ENCODE results near the gene ADAMTS16. TPM values are rescaled to one million over a fixed set of nuclear protein-coding genes. Genes with fewer than 3 reads are reported as not detected.

ADAMTS16 gene
- total and polyA plus RNA-seq, 2 experiments from 2014 or later: 2.8 to 15.4 TPM

- ATAC-seq (no peak), DNase-seq (ENCODE audit: low spot score) (no peak)
- no peak for TF ChIP-seq STAT1 (IDR thresholded peaks at IDR 0.05; ENCODE audit: unreplicated experiment)
- no peak for TF ChIP-seq CTCF (conservative IDR thresholded peaks at IDR 0.05; ENCODE audit: low read depth in 2 of 2)
- TF ChIP-seq ETS1 (IDR thresholded peaks at IDR 0.05): no peak
- no peak overlapping the region for H3K4me3 Mint-ChIP-seq
- H3K4me3 ChIP-seq: no peak overlapping the region
- H3K27ac Mint-ChIP-seq: no peak overlapping the region
- H3K36me3 Mint-ChIP-seq (ENCODE audit: low read depth): no peaks in the 10 kb centered on the region
- H3K9me2 ChIP-seq (ENCODE audit: insufficient read depth): peaks cover 3% of the 10 kb centered on the region; the same call in 1 of the 2 replicates
- H4K20me1 ChIP-seq (replicated peaks; ENCODE audit: insufficient read depth): no peaks in the 10 kb centered on the region
- H3K27ac ChIP-seq (ENCODE audit: low read depth): no peak overlapping the region
- no peaks in the 10 kb centered on the region for H3K79me2 ChIP-seq (replicated peaks; ENCODE audit: insufficient read depth)
- H3K4me2 ChIP-seq: no peak overlapping the region
- peaks cover 3% of the 10 kb centered on the region for H3K27me3 Mint-ChIP-seq (ENCODE audit: insufficient read depth, low read depth, poor library complexity)
- no peak overlapping the region; the same call in 1 of the 2 replicates for H2AFZ ChIP-seq
- H3K36me3 ChIP-seq (ENCODE audit: insufficient read depth): no peaks in the 10 kb centered on the region
- H3K4me1 Mint-ChIP-seq: peaks cover 19% of the 10 kb centered on the region; the same call in 2 of the 3 replicates
- no peaks in the 10 kb centered on the region for H3K9me3 Mint-ChIP-seq
- H3K4me1 ChIP-seq (ENCODE audit: insufficient read depth): peaks cover 7% of the 10 kb centered on the region; the same call in 1 of the 2 replicates
- no peaks in the 10 kb centered on the region for H3F3A ChIP-seq (replicated peaks; ENCODE audit: low read depth)
- no peaks in the 10 kb centered on the region for H3K27me3 ChIP-seq (ENCODE audit: insufficient read depth)
Observed at GRCh38 chr5:5360941-5361520, 220.9 kb downstream of the ADAMTS16 start.

- H3K4me3 Mint-ChIP-seq: no peak overlapping the region
- ATAC-seq: no peak
- H3K27me3 Mint-ChIP-seq (ENCODE audit: insufficient read depth, low read depth, poor library complexity): peaks cover 5% of the 10 kb centered on the region
- H3K27ac Mint-ChIP-seq: no peak overlapping the region
- peaks cover 3% of the 10 kb centered on the region; the same call in 1 of the 2 replicates for H3K9me2 ChIP-seq (ENCODE audit: insufficient read depth)
- no peaks in the 10 kb centered on the region for H3K36me3 Mint-ChIP-seq (ENCODE audit: low read depth)
- no peak for DNase-seq (ENCODE audit: low spot score)
- no peak overlapping the region for H3K4me2 ChIP-seq
- H3K36me3 ChIP-seq (ENCODE audit: insufficient read depth): no peaks in the 10 kb centered on the region
- H3K27ac ChIP-seq (ENCODE audit: low read depth): no peak overlapping the region
- no peaks in the 10 kb centered on the region for H3F3A ChIP-seq (replicated peaks; ENCODE audit: low read depth)
- H3K4me3 ChIP-seq: no peak overlapping the region
- H3K27me3 ChIP-seq (ENCODE audit: insufficient read depth): no peaks in the 10 kb centered on the region
- no peaks in the 10 kb centered on the region for H4K20me1 ChIP-seq (replicated peaks; ENCODE audit: insufficient read depth)
- H3K79me2 ChIP-seq (replicated peaks; ENCODE audit: insufficient read depth): no peaks in the 10 kb centered on the region
- H3K4me1 ChIP-seq (ENCODE audit: insufficient read depth): peaks cover 7% of the 10 kb centered on the region; the same call in 1 of the 2 replicates
- H3K4me1 Mint-ChIP-seq: peaks cover 19% of the 10 kb centered on the region; the same call in 2 of the 3 replicates
- no peaks in the 10 kb centered on the region for H3K9me3 Mint-ChIP-seq
- no peak overlapping the region for H2AFZ ChIP-seq
- TF ChIP-seq ZNF114 (CRISPR knock-in tag; IDR thresholded peaks at IDR 0.05): no peak
- no peak for TF ChIP-seq EZH2 (IDR thresholded peaks at IDR 0.05; ENCODE audit: low read depth, unreplicated experiment)
- no peak for TF ChIP-seq EZH2phosphoT487 (IDR thresholded peaks at IDR 0.05; ENCODE audit: unreplicated experiment)
- TF ChIP-seq STAT1 (IDR thresholded peaks at IDR 0.05; ENCODE audit: unreplicated experiment): no peak
- TF ChIP-seq ETS1 (IDR thresholded peaks at IDR 0.05): no peak
- no peak for TF ChIP-seq ZNF462 (CRISPR knock-in tag; IDR thresholded peaks at IDR 0.05)
- TF ChIP-seq CREB1 (CRISPR knock-in tag; IDR thresholded peaks at IDR 0.05; ENCODE audit: low read depth): no peak
- no peak for TF ChIP-seq POLR2AphosphoS5 (IDR thresholded peaks at IDR 0.05; ENCODE audit: low read depth)
Observed at GRCh38 chr5:5363045-5363444, 222.9 kb downstream of the ADAMTS16 start.
